Lower leg skin (tissue), 3 donors: Measurements from ENCODE around the gene RBM44.

ENCODE experiments used
- POLR2A ChIP-seq, 2 donors: fragments of 450-650 bp; IDR thresholded peaks; one replicate each; pipeline ENCODE4 v1.6.1; 2016 to 2017; ENCODE audit warnings: antibody characterized with exemption in 2 of 2, mild to moderate bottlenecking in 1 of 2, moderate library complexity in 1 of 2
- TF ChIP-seq, protein P1 (sequence below), 3 donors: fragments of 450-650 bp; IDR thresholded peaks; one replicate each; pipeline ENCODE4 v1.5.1; 2016; ENCODE audit warnings: antibody characterized with exemption in 3 of 3, mild to moderate bottlenecking in 3 of 3, moderate library complexity in 2 of 3

DNA sequence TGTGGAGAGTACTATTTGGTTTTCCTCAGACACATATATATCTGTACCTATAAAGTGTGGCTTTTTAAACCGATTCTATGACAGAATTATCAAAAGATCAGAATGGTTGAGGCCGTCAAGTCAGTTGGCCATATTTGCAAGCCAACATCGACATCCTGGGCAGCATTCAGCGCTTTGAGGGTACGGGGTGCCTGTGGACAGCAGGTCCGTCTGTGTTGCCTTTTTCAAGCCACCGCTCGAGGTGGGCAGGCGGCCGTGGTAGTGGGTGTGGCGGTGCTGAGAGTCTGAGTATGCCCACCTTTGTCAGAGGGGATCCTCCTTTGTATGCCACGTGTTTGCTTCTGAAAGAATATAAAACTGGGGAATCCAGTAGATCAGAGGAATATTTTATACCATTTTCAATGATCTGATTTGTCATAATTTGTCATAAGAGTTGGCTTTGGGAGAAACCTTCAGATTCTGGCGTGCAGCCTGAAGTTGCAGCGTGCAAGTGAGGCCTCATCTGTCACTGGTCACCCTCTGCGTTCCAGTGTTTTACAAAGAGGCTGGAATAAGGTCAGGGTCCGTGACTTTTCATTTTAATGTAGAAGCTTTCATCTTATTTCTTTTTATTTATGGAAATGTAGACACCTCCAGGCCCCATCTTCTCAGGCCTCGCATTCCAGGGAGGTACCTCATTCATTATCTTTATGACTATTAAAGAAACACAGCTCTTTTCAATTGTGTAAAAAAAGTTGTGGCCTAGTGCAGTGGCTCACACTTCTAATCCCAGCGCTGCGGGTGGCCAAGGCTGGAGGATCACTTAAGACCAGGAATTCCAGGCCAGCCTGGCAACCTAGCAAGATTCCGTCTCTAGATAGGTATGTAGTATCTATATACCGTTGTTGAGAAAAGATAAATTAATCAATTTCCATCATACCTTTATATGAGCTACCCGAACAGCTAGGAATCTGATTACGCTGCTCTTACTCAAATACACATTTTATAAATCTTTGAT is 37.8 kb upstream of the RBM44 start:
- TF ChIP-seq, protein P1, sequence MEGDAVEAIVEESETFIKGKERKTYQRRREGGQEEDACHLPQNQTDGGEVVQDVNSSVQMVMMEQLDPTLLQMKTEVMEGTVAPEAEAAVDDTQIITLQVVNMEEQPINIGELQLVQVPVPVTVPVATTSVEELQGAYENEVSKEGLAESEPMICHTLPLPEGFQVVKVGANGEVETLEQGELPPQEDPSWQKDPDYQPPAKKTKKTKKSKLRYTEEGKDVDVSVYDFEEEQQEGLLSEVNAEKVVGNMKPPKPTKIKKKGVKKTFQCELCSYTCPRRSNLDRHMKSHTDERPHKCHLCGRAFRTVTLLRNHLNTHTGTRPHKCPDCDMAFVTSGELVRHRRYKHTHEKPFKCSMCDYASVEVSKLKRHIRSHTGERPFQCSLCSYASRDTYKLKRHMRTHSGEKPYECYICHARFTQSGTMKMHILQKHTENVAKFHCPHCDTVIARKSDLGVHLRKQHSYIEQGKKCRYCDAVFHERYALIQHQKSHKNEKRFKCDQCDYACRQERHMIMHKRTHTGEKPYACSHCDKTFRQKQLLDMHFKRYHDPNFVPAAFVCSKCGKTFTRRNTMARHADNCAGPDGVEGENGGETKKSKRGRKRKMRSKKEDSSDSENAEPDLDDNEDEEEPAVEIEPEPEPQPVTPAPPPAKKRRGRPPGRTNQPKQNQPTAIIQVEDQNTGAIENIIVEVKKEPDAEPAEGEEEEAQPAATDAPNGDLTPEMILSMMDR (IDR thresholded peaks at IDR 0.05) = no peak
- TF ChIP-seq POLR2A (IDR thresholded peaks at IDR 0.05) = no peak
